ENCODE results near the gene FBXO11.

FBXO11 gene

DNA sequence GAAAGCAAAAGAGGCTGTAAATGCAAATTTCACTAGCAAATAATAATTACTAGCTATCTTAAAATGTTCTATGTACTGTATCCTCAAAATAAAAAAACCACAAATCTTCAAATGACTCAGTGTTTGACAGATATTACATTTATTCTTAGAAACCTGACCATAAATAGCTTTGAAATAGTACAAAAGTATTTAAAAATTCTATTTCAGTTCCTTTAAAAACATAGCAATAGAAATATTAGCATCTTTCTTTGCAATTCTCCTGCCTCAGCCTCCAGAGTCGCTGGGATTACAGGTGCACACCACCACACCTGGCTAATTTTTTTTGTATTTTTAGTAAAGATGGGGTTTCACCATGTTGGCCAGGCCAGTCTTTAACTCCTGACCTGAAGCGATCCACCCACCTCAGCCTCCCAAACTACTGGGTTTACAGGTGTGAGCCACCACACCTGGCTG is 72.8 kb downstream of the FBXO11 start:
- H3K27ac ChIP-seq (ENCODE audit: low read length), result no peak overlapping the region
- no peak overlapping the region for H3K9ac ChIP-seq (ENCODE audit: low read length)
- no peak overlapping the region for H3K4me3 ChIP-seq (ENCODE audit: low read length)
- H3K27me3 ChIP-seq (ENCODE audit: control insufficient read depth, insufficient read depth, low read length), result no peaks in the 10 kb centered on the region
- no peaks in the 10 kb centered on the region for H3K4me1 ChIP-seq (ENCODE audit: control insufficient read depth, low read depth, low read length)
- H3K36me3 ChIP-seq (ENCODE audit: control insufficient read depth, low read depth, low read length), result peaks cover 72% of the 10 kb centered on the region
- no peaks in the 10 kb centered on the region for H3K9me3 ChIP-seq (ENCODE audit: control insufficient read depth, low read depth, low read length)

DNA sequence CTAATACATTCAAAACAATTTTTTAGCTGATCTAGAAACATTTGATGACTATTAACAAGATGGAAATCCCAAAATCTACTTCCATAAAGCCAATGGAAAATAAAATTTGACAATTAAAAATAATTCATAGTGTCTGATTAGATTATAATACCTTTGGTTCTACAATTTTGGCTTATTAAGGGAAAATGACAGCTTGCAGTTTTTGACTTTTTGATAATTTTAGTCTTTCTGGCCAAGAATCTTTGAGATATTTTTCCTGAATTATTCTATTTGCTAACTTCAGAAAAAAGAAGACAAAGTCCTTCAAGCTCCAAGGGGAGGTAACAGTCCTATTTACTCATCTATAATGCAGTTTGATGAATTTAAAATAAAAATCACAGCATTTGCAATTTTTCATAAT is 83.8 kb downstream of the FBXO11 start:
- Histone ChIP-seq H3K9ac (ENCODE audit: low read length) (no peak overlapping the region), H3K4me3 (ENCODE audit: low read length) (no peak overlapping the region), H3K9me3 (ENCODE audit: control insufficient read depth, low read depth, low read length) (no peaks in the 10 kb centered on the region), H3K27ac (ENCODE audit: low read length) (no peak overlapping the region), H3K36me3 (ENCODE audit: control insufficient read depth, low read depth, low read length) (peaks cover 68% of the 10 kb centered on the region), H3K4me1 (ENCODE audit: control insufficient read depth, low read depth, low read length) (no peaks in the 10 kb centered on the region), H3K27me3 (ENCODE audit: control insufficient read depth, insufficient read depth, low read length) (no peaks in the 10 kb centered on the region)

DNA sequence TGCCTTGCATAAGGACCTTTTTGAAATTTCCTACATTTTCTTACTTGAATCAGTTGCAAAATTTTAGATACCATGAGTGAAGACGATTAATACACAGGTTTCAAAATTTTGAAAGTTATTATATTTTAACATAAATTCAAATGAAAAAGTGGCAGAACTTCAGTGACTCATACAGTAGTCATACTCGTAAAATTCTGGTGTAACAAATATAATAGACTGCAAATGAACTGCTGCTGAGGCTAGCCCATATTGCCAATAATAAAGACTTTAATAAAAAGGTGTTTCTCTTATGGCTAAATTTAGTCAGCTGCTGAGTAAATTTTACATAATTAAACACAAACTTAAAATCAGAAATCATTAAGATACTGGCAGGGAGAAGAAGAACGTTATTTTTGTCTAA is 86.5 kb downstream of the FBXO11 start:
- Histone ChIP-seq H3K4me3 (ENCODE audit: low read length) (no peak overlapping the region), H3K27me3 (ENCODE audit: control insufficient read depth, insufficient read depth, low read length) (no peaks in the 10 kb centered on the region), H3K27ac (ENCODE audit: low read length) (no peak overlapping the region), H3K9me3 (ENCODE audit: control insufficient read depth, low read depth, low read length) (no peaks in the 10 kb centered on the region), H3K4me1 (ENCODE audit: control insufficient read depth, low read depth, low read length) (no peaks in the 10 kb centered on the region), H3K9ac (ENCODE audit: low read length) (no peak overlapping the region), H3K36me3 (ENCODE audit: control insufficient read depth, low read depth, low read length) (peaks cover 70% of the 10 kb centered on the region)

DNA sequence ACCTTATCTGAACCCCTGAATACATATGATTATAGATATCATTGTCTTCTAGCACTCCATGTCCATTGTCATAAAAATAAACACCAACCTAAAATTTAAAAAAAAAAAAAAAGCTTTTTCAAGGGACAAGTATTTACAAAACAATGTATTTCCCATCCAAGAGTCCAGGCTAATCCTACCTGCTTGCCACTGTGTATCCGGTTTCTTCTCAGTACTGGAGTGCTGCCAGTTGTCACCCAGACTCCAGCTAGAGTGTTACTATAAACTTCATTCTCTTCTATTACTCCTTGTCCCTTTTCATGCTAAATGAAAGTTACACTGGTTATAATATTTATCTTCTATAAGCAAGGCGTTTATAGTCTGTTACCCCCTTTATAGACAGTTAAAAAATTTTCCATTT is 87.5 kb downstream of the FBXO11 start:
- H3K4me3 ChIP-seq (ENCODE audit: low read length), result no peak overlapping the region
- peaks cover 64% of the 10 kb centered on the region for H3K36me3 ChIP-seq (ENCODE audit: control insufficient read depth, low read depth, low read length)
- H3K27me3 ChIP-seq (ENCODE audit: control insufficient read depth, insufficient read depth, low read length), result no peaks in the 10 kb centered on the region

DNA sequence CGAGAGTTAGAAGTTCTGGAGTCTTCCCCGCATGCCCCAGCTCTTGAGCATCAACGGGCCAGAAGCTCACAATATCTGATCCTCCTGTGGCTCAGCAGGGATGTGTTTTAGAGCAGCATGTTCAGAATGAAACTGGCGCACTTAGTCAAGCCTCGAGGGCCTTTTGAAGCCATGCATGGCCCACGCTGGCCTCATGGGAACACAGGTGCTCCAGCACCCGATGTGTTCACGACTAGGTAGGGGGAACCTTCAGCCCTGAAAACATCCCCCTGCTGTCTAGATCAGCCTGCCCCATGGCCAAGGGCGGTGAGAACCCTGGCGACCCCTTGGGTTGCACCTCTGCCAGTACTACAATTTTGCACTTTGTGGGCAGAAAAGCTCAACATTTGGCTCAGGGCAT is 90.5 kb downstream of the FBXO11 start:
- no peaks in the 10 kb centered on the region for H3K4me1 ChIP-seq (ENCODE audit: control insufficient read depth, low read depth, low read length)
- no peaks in the 10 kb centered on the region for H3K27me3 ChIP-seq (ENCODE audit: control insufficient read depth, insufficient read depth, low read length)
- H3K9ac ChIP-seq (ENCODE audit: low read length), result no peak overlapping the region
- H3K9me3 ChIP-seq (ENCODE audit: control insufficient read depth, low read depth, low read length), result no peaks in the 10 kb centered on the region
- no peak overlapping the region for H3K27ac ChIP-seq (ENCODE audit: low read length)
- peaks cover 56% of the 10 kb centered on the region for H3K36me3 ChIP-seq (ENCODE audit: control insufficient read depth, low read depth, low read length)
- H3K4me3 ChIP-seq (ENCODE audit: low read length), result no peak overlapping the region

More for the DNA sequence above, 87.5 kb downstream of the FBXO11 start:
- Histone ChIP-seq H3K4me1 (ENCODE audit: control insufficient read depth, low read depth, low read length) (no peaks in the 10 kb centered on the region), H3K27ac (ENCODE audit: low read length) (no peak overlapping the region), H3K9ac (ENCODE audit: low read length) (no peak overlapping the region), H3K9me3 (ENCODE audit: control insufficient read depth, low read depth, low read length) (no peaks in the 10 kb centered on the region)

DNA sequence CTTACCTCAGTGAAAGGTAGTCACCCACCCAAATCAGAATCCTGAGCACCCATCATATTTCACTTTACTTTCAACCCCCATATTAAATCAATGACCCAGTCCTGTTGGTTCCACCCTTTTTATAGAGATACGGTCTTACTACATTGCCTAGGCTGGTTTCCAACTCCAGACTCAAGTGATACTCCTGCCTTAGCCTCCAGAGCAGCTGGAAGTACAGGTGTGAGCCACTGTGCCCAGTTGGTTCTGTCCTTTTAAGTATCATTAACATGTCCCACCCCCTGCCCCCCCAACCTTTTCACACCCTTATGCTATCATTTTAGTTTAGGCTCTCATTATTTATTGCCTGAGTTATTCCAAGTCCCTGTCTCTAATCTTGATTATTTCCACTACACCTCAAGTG is 94.6 kb downstream of the FBXO11 start:
- no peak overlapping the region for H3K9ac ChIP-seq (ENCODE audit: low read length)
- H3K27ac ChIP-seq (ENCODE audit: low read length), result no peak overlapping the region
- no peaks in the 10 kb centered on the region for H3K4me1 ChIP-seq (ENCODE audit: control insufficient read depth, low read depth, low read length)
- no peaks in the 10 kb centered on the region for H3K9me3 ChIP-seq (ENCODE audit: control insufficient read depth, low read depth, low read length)
- H3K4me3 ChIP-seq (ENCODE audit: low read length), result no peak overlapping the region
- peaks cover 55% of the 10 kb centered on the region for H3K36me3 ChIP-seq (ENCODE audit: control insufficient read depth, low read depth, low read length)
- H3K27me3 ChIP-seq (ENCODE audit: control insufficient read depth, insufficient read depth, low read length), result no peaks in the 10 kb centered on the region

DNA sequence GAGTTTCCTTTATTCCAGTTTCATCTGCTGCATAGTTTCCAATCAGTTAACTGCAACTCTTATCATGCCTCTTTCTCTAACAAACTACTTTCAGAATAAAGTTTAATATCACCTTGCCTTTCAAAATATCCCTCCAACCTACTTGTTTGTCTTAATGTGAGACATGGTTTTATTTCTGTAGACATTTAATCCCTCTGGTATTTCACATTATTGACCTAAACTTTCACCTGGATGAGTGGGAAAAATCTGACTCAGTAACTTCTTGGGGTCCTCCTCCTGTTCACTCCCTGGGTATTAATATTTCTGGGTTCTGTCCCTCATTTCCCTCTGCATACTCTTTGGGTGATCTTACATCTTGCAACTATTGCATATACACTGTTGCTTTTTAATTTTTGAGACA is 95.4 kb downstream of the FBXO11 start:
- H3K4me3 ChIP-seq (ENCODE audit: low read length), result no peak overlapping the region
- H3K36me3 ChIP-seq (ENCODE audit: control insufficient read depth, low read depth, low read length), result peaks cover 61% of the 10 kb centered on the region
- no peak overlapping the region for H3K27ac ChIP-seq (ENCODE audit: low read length)
- H3K9ac ChIP-seq (ENCODE audit: low read length), result no peak overlapping the region
- H3K9me3 ChIP-seq (ENCODE audit: control insufficient read depth, low read depth, low read length), result no peaks in the 10 kb centered on the region
- no peaks in the 10 kb centered on the region for H3K4me1 ChIP-seq (ENCODE audit: control insufficient read depth, low read depth, low read length)
- H3K27me3 ChIP-seq (ENCODE audit: control insufficient read depth, insufficient read depth, low read length), result no peaks in the 10 kb centered on the region

DNA sequence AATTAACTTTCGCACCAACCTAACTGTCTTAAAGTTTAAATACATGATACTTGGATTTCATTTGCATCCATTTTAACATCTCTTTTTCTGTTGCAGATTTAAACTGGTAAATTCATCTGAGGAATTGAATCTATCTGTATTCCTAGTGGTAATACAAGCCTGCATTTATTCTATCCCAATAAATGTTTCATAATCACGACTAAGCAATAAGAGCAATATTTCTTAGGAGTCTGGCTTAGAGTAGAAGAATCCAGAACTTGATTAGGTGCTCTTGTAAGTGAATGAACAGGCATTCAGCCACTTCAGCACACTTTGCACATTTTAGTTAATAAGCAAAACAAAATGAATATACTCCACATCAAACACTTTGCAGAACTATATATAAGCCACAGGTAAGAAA is 96.4 kb downstream of the FBXO11 start:
- H3K36me3 ChIP-seq (ENCODE audit: control insufficient read depth, low read depth, low read length), result peaks cover 66% of the 10 kb centered on the region
- no peak overlapping the region for H3K4me3 ChIP-seq (ENCODE audit: low read length)
- no peaks in the 10 kb centered on the region for H3K9me3 ChIP-seq (ENCODE audit: control insufficient read depth, low read depth, low read length)
- no peak overlapping the region for H3K27ac ChIP-seq (ENCODE audit: low read length)
- H3K9ac ChIP-seq (ENCODE audit: low read length), result no peak overlapping the region
- no peaks in the 10 kb centered on the region for H3K4me1 ChIP-seq (ENCODE audit: control insufficient read depth, low read depth, low read length)
- H3K27me3 ChIP-seq (ENCODE audit: control insufficient read depth, insufficient read depth, low read length), result no peaks in the 10 kb centered on the region

DNA sequence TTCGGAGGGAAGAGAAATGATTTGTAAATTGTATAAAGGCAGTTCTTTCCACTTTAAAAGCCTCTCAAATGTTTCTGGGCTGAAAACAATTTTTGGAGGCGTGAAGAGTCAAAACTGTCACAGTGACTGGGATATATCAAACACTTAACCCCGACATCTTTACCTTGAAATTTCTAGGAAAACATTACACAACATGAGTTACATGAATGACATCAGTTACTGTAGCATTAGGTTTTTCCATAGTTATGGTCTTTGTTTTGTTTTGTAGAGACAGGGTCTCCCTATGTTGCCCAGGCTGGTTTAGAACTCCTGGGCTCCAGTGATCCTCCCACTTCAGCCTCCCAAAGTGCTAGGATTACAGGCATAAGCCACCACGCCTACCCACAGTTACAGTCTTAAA is 97.7 kb downstream of the FBXO11 start:
- Histone ChIP-seq H3K9me3 (ENCODE audit: control insufficient read depth, low read depth, low read length) (no peaks in the 10 kb centered on the region), H3K36me3 (ENCODE audit: control insufficient read depth, low read depth, low read length) (peaks cover 75% of the 10 kb centered on the region), H3K4me1 (ENCODE audit: control insufficient read depth, low read depth, low read length) (no peaks in the 10 kb centered on the region), H3K4me3 (ENCODE audit: low read length) (no peak overlapping the region), H3K9ac (ENCODE audit: low read length) (no peak overlapping the region), H3K27ac (ENCODE audit: low read length) (no peak overlapping the region), H3K27me3 (ENCODE audit: control insufficient read depth, insufficient read depth, low read length) (no peaks in the 10 kb centered on the region)

DNA sequence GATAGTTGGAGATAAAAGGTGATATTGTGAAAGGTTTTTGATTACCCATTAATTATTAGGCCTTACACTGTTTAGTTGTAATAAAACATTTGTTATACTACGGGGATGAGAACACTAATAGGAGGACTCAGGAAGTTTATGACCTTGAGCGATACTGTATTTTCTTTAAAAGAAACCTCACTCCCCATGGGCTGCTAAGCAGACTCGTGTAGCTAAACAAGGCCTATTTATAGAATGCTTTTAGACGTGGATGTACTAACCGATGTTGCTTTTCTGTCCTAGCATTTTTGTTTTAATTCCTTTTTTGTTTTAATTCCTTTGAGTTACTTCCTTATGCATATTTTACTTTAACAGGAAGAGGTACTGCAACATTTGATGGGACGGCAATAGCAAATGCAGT is 100.4 kb downstream of the FBXO11 start:
- H3K9ac ChIP-seq (ENCODE audit: low read length), result no peak overlapping the region
- no peaks in the 10 kb centered on the region for H3K27me3 ChIP-seq (ENCODE audit: control insufficient read depth, insufficient read depth, low read length)
- H3K4me1 ChIP-seq (ENCODE audit: control insufficient read depth, low read depth, low read length), result no peaks in the 10 kb centered on the region
- H3K4me3 ChIP-seq (ENCODE audit: low read length), result no peak overlapping the region
- H3K36me3 ChIP-seq (ENCODE audit: control insufficient read depth, low read depth, low read length), result peaks cover 93% of the 10 kb centered on the region
- no peaks in the 10 kb centered on the region for H3K9me3 ChIP-seq (ENCODE audit: control insufficient read depth, low read depth, low read length)
- H3K27ac ChIP-seq (ENCODE audit: low read length), result no peak overlapping the region

DNA sequence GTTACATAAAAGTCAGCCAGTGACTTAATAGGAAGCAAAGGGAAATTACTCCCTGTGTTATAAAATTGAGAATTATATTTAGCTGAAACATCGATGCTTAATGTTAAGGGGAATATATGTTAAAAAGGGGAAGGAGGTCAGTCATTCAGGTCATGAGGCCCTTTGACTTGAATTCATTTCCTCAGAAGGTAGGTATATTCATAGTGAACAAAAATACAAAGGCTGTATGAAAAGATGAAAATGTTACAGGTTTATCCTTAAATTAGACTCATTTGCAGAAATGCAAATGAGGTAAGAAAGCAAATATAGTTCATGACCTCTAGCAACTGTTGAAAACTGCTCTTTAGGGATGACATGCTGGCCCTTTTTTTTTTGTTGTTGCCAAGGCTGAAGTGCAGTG is 102.5 kb downstream of the FBXO11 start:
- Histone ChIP-seq H3K4me3 (ENCODE audit: low read length) (no peak overlapping the region), H3K27me3 (ENCODE audit: control insufficient read depth, insufficient read depth, low read length) (no peaks in the 10 kb centered on the region), H3K9me3 (ENCODE audit: control insufficient read depth, low read depth, low read length) (no peaks in the 10 kb centered on the region), H3K27ac (ENCODE audit: low read length) (no peak overlapping the region), H3K36me3 (ENCODE audit: control insufficient read depth, low read depth, low read length) (peaks cover 99% of the 10 kb centered on the region), H3K4me1 (ENCODE audit: control insufficient read depth, low read depth, low read length) (no peaks in the 10 kb centered on the region), H3K9ac (ENCODE audit: low read length) (no peak overlapping the region)

DNA sequence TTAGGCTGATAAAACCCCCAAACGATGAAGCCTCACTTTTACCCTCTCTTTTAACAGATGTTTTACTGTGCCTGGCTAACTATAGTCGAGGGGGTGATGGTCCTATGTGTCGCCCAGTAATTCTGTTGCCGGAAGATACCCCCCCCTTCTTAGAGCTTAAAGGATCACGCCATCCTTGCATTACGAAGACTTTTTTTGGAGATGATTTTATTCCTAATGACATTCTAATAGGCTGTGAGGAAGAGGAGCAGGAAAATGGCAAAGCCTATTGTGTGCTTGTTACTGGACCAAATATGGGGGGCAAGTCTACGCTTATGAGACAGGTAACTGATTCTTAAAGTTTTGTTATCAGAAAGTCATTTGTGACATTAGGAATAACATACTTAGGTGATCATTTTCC is 102.9 kb downstream of the FBXO11 start:
- no peaks in the 10 kb centered on the region for H3K4me1 ChIP-seq (ENCODE audit: control insufficient read depth, low read depth, low read length)
- peaks cover 99% of the 10 kb centered on the region for H3K36me3 ChIP-seq (ENCODE audit: control insufficient read depth, low read depth, low read length)
- no peak overlapping the region for H3K27ac ChIP-seq (ENCODE audit: low read length)
- no peak overlapping the region for H3K9ac ChIP-seq (ENCODE audit: low read length)
- H3K9me3 ChIP-seq (ENCODE audit: control insufficient read depth, low read depth, low read length), result no peaks in the 10 kb centered on the region
- no peak overlapping the region for H3K4me3 ChIP-seq (ENCODE audit: low read length)
- no peaks in the 10 kb centered on the region for H3K27me3 ChIP-seq (ENCODE audit: control insufficient read depth, insufficient read depth, low read length)

All from iPS-18a (cell line).